GM18526 (cell line): ENCODE data around the gene TMEM132D.

ENCODE experiments used
- POLR2A ChIP-seq: IDR thresholded peaks from 3 replicates; pipeline ENCODE4 v1.6.1; 2011; ENCODE audit not compliant: insufficient read length; ENCODE audit errors: extremely low read depth

Gene TMEM132D

GRCh38 chr12:129337413-129337812, 566.4 kb downstream of the TMEM132D start:
- no peak for TF ChIP-seq POLR2A

GRCh38 chr12:129335773-129336172, 568.1 kb downstream of the TMEM132D start:
- no peak for TF ChIP-seq POLR2A

- no peak for TF ChIP-seq POLR2A
These were observed 571.5 kb downstream of the TMEM132D start for GRCh38 chr12:129332286-129332685.

GRCh38 chr12:129331356-129332085, 572.3 kb downstream of the TMEM132D start:
- TF ChIP-seq POLR2A, result no peak

DNA sequence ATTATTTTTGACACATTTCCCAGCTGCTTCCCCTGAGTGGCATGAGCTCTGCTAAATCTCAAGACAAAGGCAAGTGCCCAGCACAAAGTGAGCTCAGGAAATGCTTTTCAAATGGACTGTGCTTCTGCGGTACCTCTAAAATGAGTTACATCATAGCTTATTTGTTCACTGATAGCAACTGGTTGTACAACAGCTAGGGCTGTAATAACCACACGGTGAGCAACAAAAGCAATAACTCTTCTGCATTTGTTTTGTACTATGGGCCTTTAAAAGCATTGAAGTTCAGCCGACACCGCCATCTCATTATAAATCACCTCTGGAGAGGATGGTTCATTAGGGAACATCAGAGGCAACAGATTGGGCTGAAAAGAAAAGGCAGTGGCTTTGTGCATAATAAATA, 575.6 kb downstream of the TMEM132D start:
- no peak for TF ChIP-seq POLR2A

DNA sequence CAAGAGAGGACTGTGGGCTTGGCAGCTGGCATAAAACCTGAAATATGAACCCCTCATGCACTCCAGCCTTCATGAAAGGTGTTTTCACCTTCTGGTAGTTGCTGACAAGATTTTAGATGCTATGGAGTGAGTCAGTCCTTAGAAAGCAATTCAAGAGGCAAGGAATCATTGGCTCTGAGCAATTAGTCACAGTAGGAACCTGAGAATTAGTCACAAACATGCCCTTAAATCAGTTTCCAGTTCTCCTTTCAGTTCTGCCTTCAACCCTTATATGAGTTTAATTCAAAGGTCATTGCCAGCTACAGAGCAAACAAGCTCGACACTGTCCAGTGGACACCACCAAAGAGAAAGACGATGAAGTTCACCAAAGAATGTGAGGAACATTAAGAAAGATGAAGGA, 578.3 kb downstream of the TMEM132D start:
- no peak for TF ChIP-seq POLR2A

DNA sequence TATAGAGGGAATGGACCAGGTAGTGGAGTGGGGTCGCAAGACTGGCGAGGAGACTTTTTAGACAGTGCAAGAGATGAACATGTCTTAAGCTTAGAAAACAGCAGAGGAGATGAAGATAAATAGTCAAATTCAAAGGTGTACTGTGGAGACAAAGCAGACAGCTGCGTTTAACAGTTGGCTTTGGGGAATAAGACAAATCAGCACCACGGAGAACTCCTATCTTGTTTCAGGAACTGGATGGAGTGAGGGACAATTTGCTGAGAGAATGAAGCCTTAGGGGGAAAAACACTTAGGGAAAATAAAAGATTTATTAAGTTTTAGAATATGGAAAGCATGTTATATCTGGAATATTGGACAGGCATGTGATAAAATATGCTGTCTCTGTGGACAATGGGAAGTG, 591.8 kb downstream of the TMEM132D start:
- no peak for TF ChIP-seq POLR2A

GRCh38 chr12:129310346-129310745, 593.5 kb downstream of the TMEM132D start:
- TF ChIP-seq POLR2A, result no peak

- no peak for TF ChIP-seq POLR2A
These were observed 598.0 kb downstream of the TMEM132D start for GRCh38 chr12:129305851-129306250.

DNA sequence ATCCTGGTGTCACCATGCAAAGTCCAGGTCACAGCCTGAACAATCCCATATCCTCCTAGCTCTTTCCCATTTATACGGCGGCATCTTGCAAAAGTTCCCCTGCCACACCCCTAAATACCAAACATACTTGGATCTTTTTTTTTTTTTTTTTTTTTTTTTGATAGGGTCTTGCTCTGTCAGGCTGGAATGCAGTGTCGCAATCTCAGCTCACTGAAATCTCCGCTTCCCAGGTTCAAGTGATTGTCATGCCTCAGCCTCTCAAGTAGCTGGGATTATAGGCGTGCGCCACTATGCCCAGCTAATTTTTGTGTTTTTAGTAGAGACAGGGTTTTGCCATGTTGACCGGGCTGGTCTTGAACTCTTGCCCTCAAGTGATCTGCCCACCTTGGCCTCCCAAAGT, 599.3 kb downstream of the TMEM132D start:
- TF ChIP-seq POLR2A, result no peak

GRCh38 chr12:129300011-129300410, 603.8 kb downstream of the TMEM132D start:
- no peak for TF ChIP-seq POLR2A

GRCh38 chr12:129298921-129299320, 604.9 kb downstream of the TMEM132D start:
- TF ChIP-seq POLR2A, result no peak

- TF ChIP-seq POLR2A, result no peak
These were observed 607.2 kb downstream of the TMEM132D start for GRCh38 chr12:129296671-129297070.

- TF ChIP-seq POLR2A, result no peak
These were observed 609.0 kb downstream of the TMEM132D start for GRCh38 chr12:129294868-129295267.

DNA sequence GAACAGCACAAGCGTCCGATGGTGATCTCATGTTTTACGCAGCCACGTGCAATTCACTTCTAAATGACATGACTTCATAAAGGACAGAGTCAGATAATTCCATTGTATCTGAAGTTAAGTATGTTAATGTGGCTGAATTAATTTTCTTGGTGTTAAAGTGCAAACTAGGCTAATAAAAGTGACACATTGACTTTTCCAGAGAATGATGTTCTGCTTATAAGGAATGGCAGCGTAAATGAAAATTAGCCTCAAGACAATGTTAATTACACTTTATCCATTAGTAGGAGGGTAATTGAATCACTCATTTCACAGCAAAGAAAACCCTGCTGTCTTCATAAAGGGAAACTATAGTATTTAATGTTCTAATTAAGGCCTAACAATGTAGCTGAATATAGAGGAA, 624.1 kb downstream of the TMEM132D start:
- TF ChIP-seq POLR2A, result no peak

GRCh38 chr12:129276361-129277060, 627.3 kb downstream of the TMEM132D start:
- TF ChIP-seq POLR2A, result no peak

- TF ChIP-seq POLR2A, result no peak
These were observed 633.9 kb downstream of the TMEM132D start for GRCh38 chr12:129269756-129270495.
